ENCODE data around the gene CACNG5. TPM values are rescaled to one million over a fixed set of nuclear protein-coding genes. Genes with fewer than 3 reads are reported as not detected.

The CACNG5 gene
- total RNA-seq, 5 donors from 2014 or later (not counting 1 experiment from before 2014, with no cell fraction given) = not detected

GRCh38 chr17:66909804-66910373 is 75.0 kb downstream of the CACNG5 start:
- POLR2A ChIA-PET = no interaction called here
- Mint-ChIP-seq H3K4me1 (peaks cover 0 to 6% (median 5%) of the 10 kb centered on the region in 3 donors), H3K27me3 (peaks cover 10 to 16% of the 10 kb centered on the region in 2 donors), H3K27ac (no peak overlapping the region), H3K4me3 (no peak overlapping the region), H3K36me3 (no peaks in the 10 kb centered on the region), H3K9me3 (no peaks in the 10 kb centered on the region)
- H3K4me3 ChIP-seq (ENCODE audit: control insufficient read depth in 1 of 2, extremely low read depth in 1 of 2, low read length in 1 of 2) = no peak overlapping the region
- DNase-seq (no peak), ATAC-seq (replicated peaks in 1 of 4) (no peak)
- H3K9me3 ChIP-seq = no peaks in the 10 kb centered on the region
- H3K36me3 ChIP-seq (ENCODE audit: control insufficient read depth in 2 of 2, extremely low read depth in 1 of 2, insufficient read depth in 1 of 2, low read length in 1 of 2) = no peaks in the 10 kb centered on the region
- H3K27me3 ChIP-seq (replicated peaks in 1 of 2; ENCODE audit: control insufficient read depth in 2 of 2, extremely low read depth in 1 of 2, insufficient read depth in 2 of 2, low read length in 1 of 2) = peaks cover 0 to 12% of the 10 kb centered on the region in 2 experiments
- CTCF ChIA-PET = interaction anchor here in 1 of 2 donors (0.5 kb wide), 1 partner anchor 644 kb away, joined by 7 read pairs; no protein-coding TSS in a partner anchor
- 84% methylated on average over 5 of the region's 8 CpGs for WGBS (ENCODE audit: insufficient coverage)
- peaks cover 0 to 3% of the 10 kb centered on the region in 2 experiments for H3K4me1 ChIP-seq (ENCODE audit: control insufficient read depth in 1 of 2, extremely low read depth in 1 of 2, insufficient read depth in 2 of 2, low read length in 2 of 2)
- no peak overlapping the region for H3K27ac ChIP-seq (ENCODE audit: low read length)

- ChIA-PET CTCF (interaction anchor here in 1 of 2 donors (0.9 kb wide), 1 partner anchor 174 kb away, joined by 3 read pairs; no protein-coding TSS in a partner anchor), POLR2A (no interaction called here)
- 85% methylated on average over 17 of the region's 18 CpGs for WGBS (ENCODE audit: insufficient coverage)
Measured at GRCh38 chr17:66910651-66911285, 75.9 kb downstream of the CACNG5 start.

GRCh38 chr17:66915204-66915611 is 80.3 kb downstream of the CACNG5 start:
- no peaks in the 10 kb centered on the region for H3K4me1 Mint-ChIP-seq
- no peak overlapping the region for H3K4me3 Mint-ChIP-seq
- DNase-seq (no peak), ATAC-seq (replicated peaks in 1 of 4) (no peak)
- POLR2A ChIA-PET = no interaction called here
- H3K9me3 ChIP-seq = no peaks in the 10 kb centered on the region
- no peaks in the 10 kb centered on the region for H3K4me1 ChIP-seq (ENCODE audit: control insufficient read depth in 1 of 2, extremely low read depth in 1 of 2, insufficient read depth in 2 of 2, low read length in 2 of 2)
- peaks cover 27 to 36% of the 10 kb centered on the region in 2 donors for H3K27me3 Mint-ChIP-seq
- H3K27me3 ChIP-seq (replicated peaks in 1 of 2; ENCODE audit: control insufficient read depth in 2 of 2, extremely low read depth in 1 of 2, insufficient read depth in 2 of 2, low read length in 1 of 2) = peaks cover 0 to 34% of the 10 kb centered on the region in 2 experiments
- no peak overlapping the region for H3K27ac ChIP-seq (ENCODE audit: low read length)
- H3K36me3 ChIP-seq (ENCODE audit: control insufficient read depth in 2 of 2, extremely low read depth in 1 of 2, insufficient read depth in 1 of 2, low read length in 1 of 2) = no peaks in the 10 kb centered on the region
- no peaks in the 10 kb centered on the region for H3K36me3 Mint-ChIP-seq
- 74% methylated on average over 7 of the region's 7 CpGs for WGBS (ENCODE audit: insufficient coverage)
- H3K9me3 Mint-ChIP-seq = peaks cover 0 to 6% (median 0%) of the 10 kb centered on the region in 3 donors
- H3K27ac Mint-ChIP-seq = no peak overlapping the region
- CTCF ChIA-PET = no interaction called here
- no peak overlapping the region for H3K4me3 ChIP-seq (ENCODE audit: control insufficient read depth in 1 of 2, extremely low read depth in 1 of 2, low read length in 1 of 2)

More at GRCh38 chr17:66910651-66911285, 75.9 kb downstream of the CACNG5 start:
- ATAC-seq (replicated peaks in 1 of 4) = no peak
- Histone ChIP-seq H3K9me3 (no peaks in the 10 kb centered on the region), H3K27ac (ENCODE audit: low read length) (no peak overlapping the region), H3K4me3 (ENCODE audit: control insufficient read depth in 1 of 2, extremely low read depth in 1 of 2, low read length in 1 of 2) (no peak overlapping the region), H3K36me3 (ENCODE audit: control insufficient read depth in 2 of 2, extremely low read depth in 1 of 2, insufficient read depth in 1 of 2, low read length in 1 of 2) (no peaks in the 10 kb centered on the region), H3K27me3 (replicated peaks in 1 of 2; ENCODE audit: control insufficient read depth in 2 of 2, extremely low read depth in 1 of 2, insufficient read depth in 2 of 2, low read length in 1 of 2) (peaks cover 0 to 18% of the 10 kb centered on the region in 2 experiments), H3K4me1 (ENCODE audit: control insufficient read depth in 1 of 2, extremely low read depth in 1 of 2, insufficient read depth in 2 of 2, low read length in 2 of 2) (peaks cover 0 to 3% of the 10 kb centered on the region in 2 experiments)
- no peak overlapping the region for H3K27ac Mint-ChIP-seq
- DNase-seq = no peak
- no peaks in the 10 kb centered on the region for H3K36me3 Mint-ChIP-seq
- H3K27me3 Mint-ChIP-seq = peaks cover 15 to 19% of the 10 kb centered on the region in 2 donors
- peaks cover 0 to 6% (median 5%) of the 10 kb centered on the region in 3 donors for H3K4me1 Mint-ChIP-seq
- no peak overlapping the region for H3K4me3 Mint-ChIP-seq
- H3K9me3 Mint-ChIP-seq = no peaks in the 10 kb centered on the region

- Histone ChIP-seq H3K27me3 (replicated peaks in 1 of 2; ENCODE audit: control insufficient read depth in 2 of 2, extremely low read depth in 1 of 2, insufficient read depth in 2 of 2, low read length in 1 of 2) (peaks cover 0 to 34% of the 10 kb centered on the region in 2 experiments), H3K27ac (ENCODE audit: low read length) (no peak overlapping the region), H3K9me3 (no peaks in the 10 kb centered on the region), H3K4me1 (ENCODE audit: control insufficient read depth in 1 of 2, extremely low read depth in 1 of 2, insufficient read depth in 2 of 2, low read length in 2 of 2) (no peaks in the 10 kb centered on the region), H3K36me3 (ENCODE audit: control insufficient read depth in 2 of 2, extremely low read depth in 1 of 2, insufficient read depth in 1 of 2, low read length in 1 of 2) (no peaks in the 10 kb centered on the region), H3K4me3 (ENCODE audit: control insufficient read depth in 1 of 2, extremely low read depth in 1 of 2, low read length in 1 of 2) (no peak overlapping the region)
- H3K27me3 Mint-ChIP-seq = peaks cover 27 to 38% of the 10 kb centered on the region in 2 donors
- POLR2A ChIA-PET = no interaction called here
- H3K27ac Mint-ChIP-seq = no peak overlapping the region
- CTCF ChIA-PET = no interaction called here
- H3K9me3 Mint-ChIP-seq = peaks cover 0 to 6% (median 2%) of the 10 kb centered on the region in 3 donors
- H3K36me3 Mint-ChIP-seq = no peaks in the 10 kb centered on the region
- ATAC-seq (replicated peaks in 1 of 4) (no peak), DNase-seq (no peak)
- H3K4me1 Mint-ChIP-seq = no peaks in the 10 kb centered on the region
- WGBS (ENCODE audit: insufficient coverage) = 93% methylated on average over 11 of the region's 11 CpGs
- H3K4me3 Mint-ChIP-seq = no peak overlapping the region
Measured at GRCh38 chr17:66915792-66916191, 80.9 kb downstream of the CACNG5 start.

- no peak for ATAC-seq (replicated peaks in 1 of 4)
- Histone ChIP-seq H3K4me1 (ENCODE audit: control insufficient read depth in 1 of 2, extremely low read depth in 1 of 2, insufficient read depth in 2 of 2, low read length in 2 of 2) (no peaks in the 10 kb centered on the region), H3K36me3 (ENCODE audit: control insufficient read depth in 2 of 2, extremely low read depth in 1 of 2, insufficient read depth in 1 of 2, low read length in 1 of 2) (no peaks in the 10 kb centered on the region), H3K27ac (ENCODE audit: low read length) (no peak overlapping the region), H3K4me3 (ENCODE audit: control insufficient read depth in 1 of 2, extremely low read depth in 1 of 2, low read length in 1 of 2) (no peak overlapping the region), H3K27me3 (replicated peaks in 1 of 2; ENCODE audit: control insufficient read depth in 2 of 2, extremely low read depth in 1 of 2, insufficient read depth in 2 of 2, low read length in 1 of 2) (peaks cover 0 to 34% of the 10 kb centered on the region in 2 experiments), H3K9me3 (no peaks in the 10 kb centered on the region)
- no peak overlapping the region for H3K27ac Mint-ChIP-seq
- H3K27me3 Mint-ChIP-seq = peaks cover 27 to 41% of the 10 kb centered on the region in 2 donors
- H3K4me3 Mint-ChIP-seq = no peak overlapping the region
- no peaks in the 10 kb centered on the region for H3K36me3 Mint-ChIP-seq
- POLR2A ChIA-PET = no interaction called here
- H3K9me3 Mint-ChIP-seq = peaks cover 0 to 11% (median 6%) of the 10 kb centered on the region in 3 donors
- no peak for DNase-seq
- WGBS (ENCODE audit: insufficient coverage) = no CpG with 5 or more reads among the region's 1 CpG
- CTCF ChIA-PET = no interaction called here
- H3K4me1 Mint-ChIP-seq = no peaks in the 10 kb centered on the region
Measured at GRCh38 chr17:66916946-66917345, 82.0 kb downstream of the CACNG5 start.

- no peak for DNase-seq
- WGBS (ENCODE audit: insufficient coverage) = 38% methylated on average over 4 of the region's 12 CpGs
- ChIA-PET POLR2A (no interaction called here), CTCF (no interaction called here)
- Mint-ChIP-seq H3K27ac (no peak overlapping the region), H3K36me3 (no peaks in the 10 kb centered on the region), H3K27me3 (peaks cover 25 to 44% of the 10 kb centered on the region in 2 donors), H3K4me1 (no peaks in the 10 kb centered on the region), H3K9me3 (peaks cover 0 to 13% (median 6%) of the 10 kb centered on the region in 3 donors), H3K4me3 (no peak overlapping the region)
- Histone ChIP-seq H3K27ac (ENCODE audit: low read length) (no peak overlapping the region), H3K27me3 (replicated peaks in 1 of 2; ENCODE audit: control insufficient read depth in 2 of 2, extremely low read depth in 1 of 2, insufficient read depth in 2 of 2, low read length in 1 of 2) (peaks cover 0 to 27% of the 10 kb centered on the region in 2 experiments), H3K9me3 (no peaks in the 10 kb centered on the region), H3K4me1 (ENCODE audit: control insufficient read depth in 1 of 2, extremely low read depth in 1 of 2, insufficient read depth in 2 of 2, low read length in 2 of 2) (no peaks in the 10 kb centered on the region), H3K4me3 (ENCODE audit: control insufficient read depth in 1 of 2, extremely low read depth in 1 of 2, low read length in 1 of 2) (no peak overlapping the region), H3K36me3 (ENCODE audit: control insufficient read depth in 2 of 2, extremely low read depth in 1 of 2, insufficient read depth in 1 of 2, low read length in 1 of 2) (no peaks in the 10 kb centered on the region)
- no peak for ATAC-seq (replicated peaks in 1 of 4)
Measured at GRCh38 chr17:66918896-66919295, 84.0 kb downstream of the CACNG5 start.
